Esophagus squamous epithelium (tissue), 5 donors: ENCODE results near the gene HEY2. TPM values are rescaled to one million over a fixed set of nuclear protein-coding genes. Genes with fewer than 3 reads are reported as not detected.

Experiments
- DNase-seq: peaks from one replicate; lab custom pipeline; 2025; lab: John Stamatoyannopoulos, UW
- H3K27ac ChIP-seq, 4 donors: fragments of 200-600 bp; sonication (generic); one replicate each; pipeline ENCODE4 v1.5.1; 2016 to 2019; ENCODE audit warnings: mild to moderate bottlenecking in 1 of 4
- H3K27me3 ChIP-seq, 4 donors: fragments of 200-600 bp; sonication (generic); 1 replicate in 3 of 4; 2 replicates in 1 of 4; pipeline versions ENCODE4 v1.5.1 to v1.6.0; 2017 to 2021; ENCODE audit warnings: antibody characterized with exemption in 1 of 4
- H3K36me3 ChIP-seq, 3 donors: fragments of 200-600 bp; sonication (generic); one replicate each; pipeline ENCODE4 v1.5.1; 2016 to 2019
- H3K4me1 ChIP-seq, 3 donors: fragments of 200-600 bp; sonication (generic); one replicate each; pipeline ENCODE4 v1.5.1; 2017 to 2019
- H3K4me3 ChIP-seq, 4 donors: fragments of 200-600 bp; sonication (generic); 1 replicate in 3 of 4; 2 replicates in 1 of 4; pipeline ENCODE4 v1.5.1; 2016 to 2019; ENCODE audit warnings: mild to moderate bottlenecking in 2 of 4, moderate library complexity in 1 of 4
- H3K9me3 ChIP-seq, 3 donors: fragments of 200-600 bp; sonication (generic); one replicate each; pipeline ENCODE4 v1.5.1; 2016 to 2019
- CTCF ChIP-seq, 6 experiments: fragments of 450-650 bp in 4 of 6; fragments of 200-600 bp in 2 of 6; sonication (generic) in 2 of 6; IDR thresholded peaks; one replicate each; pipeline ENCODE4 v1.5.1; 2016 to 2019; ENCODE audit warnings: antibody characterized with exemption in 6 of 6, mild to moderate bottlenecking in 4 of 6, moderate library complexity in 4 of 6
- POLR2A ChIP-seq, 4 donors: fragments of 450-650 bp; IDR thresholded peaks; one replicate each; pipeline ENCODE4 v1.6.1; 2017; ENCODE audit warnings: antibody characterized with exemption in 4 of 4, mild to moderate bottlenecking in 4 of 4, moderate library complexity in 3 of 4
- WGBS, 2 donors: methylation state at CpG; one replicate each; pipeline ENCODE4 v1.1.5; 2018; 5-methylcytosine and 5-hydroxymethylcytosine counted together
- intact Hi-C: fragments of 100-400 bp; cut with DNase I; formaldehyde crosslinking; loops from one replicate; pipeline ENCODE4 v1.15.0; 2022
- total RNA-seq, 4 donors: library from RNA; depleted of rRNA; stranded (reverse); fragments of >200 nt; gene quantifications; one replicate each; pipeline ENCODE4 v1.1.0, GENCODE V29; 2016
- donor health status: DM: yes; HTN: yes; CAD: no.

Gene HEY2
- total RNA-seq, 4 donors from 2014 or later, result 0.61 to 2.8 (median 1.3) TPM; not detected in 1

GRCh38 chr6:125789576-125790357 is 40.3 kb downstream of the HEY2 start:
- intact Hi-C loops, result no loop called here
- H3K4me3 ChIP-seq, result peak overlapping the region; percentile 76 to 94 (median 80)
- no peak for DNase-seq
- peak overlapping the region; percentile 93 to 97 (median 96) for H3K27ac ChIP-seq
- H3K36me3 ChIP-seq, result no peaks in the 10 kb centered on the region
- H3K27me3 ChIP-seq, result no peaks in the 10 kb centered on the region
- WGBS, 2 donors, result 15 to 20% methylated on average over 15 to 16 of the region's 19 CpGs
- no peaks in the 10 kb centered on the region for H3K9me3 ChIP-seq
- TF ChIP-seq CTCF (IDR thresholded peaks at IDR 0.05) (no peak), POLR2A (IDR thresholded peaks at IDR 0.05) (peak in 1 of 4 donors; percentile 17)
- H3K4me1 ChIP-seq, result peaks cover 15 to 56% (median 37%) of the 10 kb centered on the region in 3 donors

GRCh38 chr6:125790358-125791150 is 41.1 kb downstream of the HEY2 start, which contains the start of gene NCOA7:
TSS of gene NCOA7 (plus strand) at chr6:125790960. CDS start at chr6:125815355, 24,395 bp downstream.
- Histone ChIP-seq H3K4me1 (peaks cover 15 to 64% (median 43%) of the 10 kb centered on the region in 3 donors), H3K27ac (peak within 1 kb of the TSS; percentile 93 to 97 (median 96)), H3K4me3 (peak within 1 kb of the TSS; percentile 76 to 94 (median 80)), H3K27me3 (no peaks in the 10 kb centered on the region), H3K9me3 (no peaks in the 10 kb centered on the region), H3K36me3 (no peaks in the 10 kb centered on the region)
- TF ChIP-seq POLR2A (IDR thresholded peaks at IDR 0.05) (peak in 2 of 4 donors; percentile 93 to 97), CTCF (IDR thresholded peaks at IDR 0.05) (peak in 2 of 6 experiments; percentile 10 to 19)
- 0% methylated on average over 6 to 10 of the region's 100 CpGs for WGBS, 2 donors
- peak; percentile 38 for DNase-seq
- intact Hi-C loops, result no loop called here

GRCh38 chr6:125791151-125791819 is 41.9 kb downstream of the HEY2 start:
- TF ChIP-seq POLR2A (IDR thresholded peaks at IDR 0.05), result peak in 1 of 4 donors; percentile 39
- TF ChIP-seq CTCF (IDR thresholded peaks at IDR 0.05), result peak in 5 of 6 experiments; percentile 34 to 59 (median 51)
- peak overlapping the region; percentile 93 to 97 (median 96) for H3K27ac ChIP-seq
- H3K9me3 ChIP-seq, result no peaks in the 10 kb centered on the region
- intact Hi-C loops, result no loop called here
- peaks cover 15 to 67% (median 43%) of the 10 kb centered on the region in 3 donors for H3K4me1 ChIP-seq
- DNase-seq, result no peak
- WGBS, 2 donors, result 1% methylated on average over 11 to 12 of the region's 28 CpGs
- H3K36me3 ChIP-seq, result no peaks in the 10 kb centered on the region
- H3K4me3 ChIP-seq, result peak overlapping the region; percentile 76 to 94 (median 80)
- H3K27me3 ChIP-seq, result no peaks in the 10 kb centered on the region

- DNase-seq, result no peak
- H3K4me1 ChIP-seq, result peaks cover 15 to 67% (median 43%) of the 10 kb centered on the region in 3 donors
- TF ChIP-seq CTCF (IDR thresholded peaks at IDR 0.05) (no peak), POLR2A (IDR thresholded peaks at IDR 0.05) (no peak)
- H3K27me3 ChIP-seq, result no peaks in the 10 kb centered on the region
- H3K36me3 ChIP-seq, result no peaks in the 10 kb centered on the region
- H3K27ac ChIP-seq, result peak overlapping the region; percentile 93 to 97 (median 96)
- H3K4me3 ChIP-seq, result peak overlapping the region; percentile 76 to 94 (median 80)
- no peaks in the 10 kb centered on the region for H3K9me3 ChIP-seq
- intact Hi-C loops, result no loop called here
Measured at GRCh38 chr6:125791820-125792165, 42.4 kb downstream of the HEY2 start.
